MM.1S (cell line): ENCODE measurements around the gene ARHGEF19.

Source experiments
- DNase-seq: peaks from one replicate; pipeline ENCODE4 v3.0.0-alpha.2; 2015
- H2AFZ ChIP-seq: fragments of 300-600 bp; sonication (generic); 2 replicates; pipeline ENCODE4 v1.6.0; 2016; ENCODE audit warnings: antibody characterized with exemption, low read length
- H3F3A ChIP-seq: fragments of 300-600 bp; sonication (generic); 2 replicates; pipeline ENCODE4 v1.6.1; 2016; ENCODE audit warnings: mild to moderate bottlenecking, antibody characterized with exemption, low read length, moderate library complexity, mixed read lengths; ENCODE audit not compliant: insufficient read depth
- H3K27ac ChIP-seq: fragments of 300-600 bp; sonication (generic); 2 replicates; pipeline ENCODE4 v1.5.1; 2016; ENCODE audit warnings: mild to moderate bottlenecking, low read length
- H3K27me3 ChIP-seq: fragments of 300-600 bp; sonication (generic); replicated peaks from 2 replicates; pipeline ENCODE4 v1.6.0; 2016; ENCODE audit warnings: low read length; ENCODE audit not compliant: insufficient read depth
- H3K36me3 ChIP-seq: fragments of 300-600 bp; sonication (generic); replicated peaks from 2 replicates; pipeline ENCODE4 v1.6.1; 2016; ENCODE audit warnings: mild to moderate bottlenecking, low read length, mixed read lengths; ENCODE audit not compliant: insufficient read depth
- H3K4me1 ChIP-seq: fragments of 300-600 bp; sonication (generic); 2 replicates; pipeline ENCODE4 v1.6.1; 2016; ENCODE audit warnings: low read length, mixed read lengths
- H3K4me2 ChIP-seq: fragments of 300-600 bp; sonication (generic); 2 replicates; pipeline ENCODE4 v1.6.0; 2016; ENCODE audit warnings: low read depth, low read length
- H3K4me3 ChIP-seq: fragments of 300-600 bp; sonication (generic); 2 replicates; pipeline ENCODE4 v1.5.1; 2016; ENCODE audit warnings: low read length, mixed read lengths
- H3K79me2 ChIP-seq: fragments of 300-600 bp; sonication (generic); 2 replicates; pipeline ENCODE4 v1.6.1; 2016; ENCODE audit warnings: mixed run types, low read length, mixed read lengths
- H3K9ac ChIP-seq: fragments of 300-600 bp; sonication (generic); 2 replicates; pipeline ENCODE4 v1.6.1; 2016; ENCODE audit warnings: low read length, mixed read lengths
- H3K9me2 ChIP-seq: fragments of 300-600 bp; sonication (generic); replicated peaks from 2 replicates; pipeline ENCODE4 v1.6.1; 2016; ENCODE audit warnings: mild to moderate bottlenecking, low read length, mixed read lengths; ENCODE audit not compliant: insufficient read depth
- H3K9me3 ChIP-seq: fragments of 300-600 bp; sonication (generic); replicated peaks from 2 replicates; pipeline ENCODE4 v1.6.1; 2016; ENCODE audit warnings: mild to moderate bottlenecking, low read length, mixed read lengths; ENCODE audit not compliant: insufficient read depth
- H4K20me1 ChIP-seq: fragments of 300-600 bp; sonication (generic); 2 replicates; pipeline ENCODE4 v1.6.1; 2016; ENCODE audit warnings: mild to moderate bottlenecking, low read length, moderate library complexity, mixed read lengths; ENCODE audit not compliant: insufficient read depth
- EZH2 ChIP-seq: fragments of 300-600 bp; sonication (generic); optimal IDR thresholded peaks from 2 replicates; pipeline ENCODE3; 2017; ENCODE audit warnings: low read depth, mild to moderate bottlenecking, antibody characterized with exemption, low read length, mixed read lengths
- EZH2phosphoT487 ChIP-seq: fragments of 300-600 bp; sonication (generic); IDR thresholded peaks from 2 replicates; pipeline ENCODE4 v1.6.1; 2018; ENCODE audit warnings: antibody characterized with exemption, low read length
- TF ChIP-seq, protein P1 (sequence below): fragments of 300-600 bp; sonication (generic); IDR thresholded peaks from 2 replicates; pipeline ENCODE4 v1.5.1; 2016; ENCODE audit warnings: antibody characterized with exemption, low read length, mixed read lengths

Gene ARHGEF19

DNA sequence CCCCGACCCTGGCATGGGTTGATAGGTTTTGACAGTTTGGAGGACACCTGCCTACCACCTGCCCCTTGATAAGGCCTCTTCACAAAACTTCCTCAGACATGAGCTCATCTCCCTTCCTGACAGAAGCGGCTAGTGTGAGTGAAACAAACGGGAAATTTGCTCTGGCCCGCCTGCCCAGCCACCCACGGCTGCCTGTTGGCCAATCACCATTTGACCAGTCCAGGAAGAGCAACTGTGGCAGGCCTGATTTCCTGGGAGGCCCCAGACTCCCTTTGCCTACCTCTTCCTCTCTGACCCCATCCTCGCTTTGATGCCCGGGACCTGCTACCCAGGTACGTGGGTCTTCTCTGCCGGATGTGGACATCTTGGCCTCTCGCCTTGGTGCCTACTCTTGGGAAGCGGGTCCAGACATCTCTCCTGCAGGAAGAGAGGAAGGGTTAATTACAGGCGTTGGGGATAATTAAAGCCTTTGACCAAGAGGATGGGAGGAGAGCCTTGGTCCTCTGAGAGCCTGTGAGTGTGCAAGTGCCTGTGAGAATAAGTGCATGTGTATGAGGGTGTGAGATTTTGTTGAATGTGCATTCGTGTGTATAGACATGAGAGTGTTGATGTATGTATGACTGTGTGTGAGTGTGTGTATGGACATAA is 55.5 kb downstream of the ARHGEF19 start:
- H3K9me3 ChIP-seq: no peaks in the 10 kb centered on the region
- no peak overlapping the region for H2AFZ ChIP-seq
- H3K9me2 ChIP-seq: no peaks in the 10 kb centered on the region
- no peaks in the 10 kb centered on the region for H4K20me1 ChIP-seq
- H3K36me3 ChIP-seq: no peaks in the 10 kb centered on the region
- no peak for DNase-seq
- no peaks in the 10 kb centered on the region for H3K79me2 ChIP-seq
- no peak overlapping the region for H3K4me3 ChIP-seq
- H3F3A ChIP-seq: peaks cover 3% of the 10 kb centered on the region
- no peak overlapping the region for H3K4me2 ChIP-seq
- no peak overlapping the region for H3K27ac ChIP-seq
- H3K4me1 ChIP-seq: peaks cover 6% of the 10 kb centered on the region
- TF ChIP-seq, protein P1, sequence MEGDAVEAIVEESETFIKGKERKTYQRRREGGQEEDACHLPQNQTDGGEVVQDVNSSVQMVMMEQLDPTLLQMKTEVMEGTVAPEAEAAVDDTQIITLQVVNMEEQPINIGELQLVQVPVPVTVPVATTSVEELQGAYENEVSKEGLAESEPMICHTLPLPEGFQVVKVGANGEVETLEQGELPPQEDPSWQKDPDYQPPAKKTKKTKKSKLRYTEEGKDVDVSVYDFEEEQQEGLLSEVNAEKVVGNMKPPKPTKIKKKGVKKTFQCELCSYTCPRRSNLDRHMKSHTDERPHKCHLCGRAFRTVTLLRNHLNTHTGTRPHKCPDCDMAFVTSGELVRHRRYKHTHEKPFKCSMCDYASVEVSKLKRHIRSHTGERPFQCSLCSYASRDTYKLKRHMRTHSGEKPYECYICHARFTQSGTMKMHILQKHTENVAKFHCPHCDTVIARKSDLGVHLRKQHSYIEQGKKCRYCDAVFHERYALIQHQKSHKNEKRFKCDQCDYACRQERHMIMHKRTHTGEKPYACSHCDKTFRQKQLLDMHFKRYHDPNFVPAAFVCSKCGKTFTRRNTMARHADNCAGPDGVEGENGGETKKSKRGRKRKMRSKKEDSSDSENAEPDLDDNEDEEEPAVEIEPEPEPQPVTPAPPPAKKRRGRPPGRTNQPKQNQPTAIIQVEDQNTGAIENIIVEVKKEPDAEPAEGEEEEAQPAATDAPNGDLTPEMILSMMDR: no peak
- TF ChIP-seq EZH2: no peak
- TF ChIP-seq EZH2phosphoT487: no peak
- H3K9ac ChIP-seq: no peak overlapping the region
- H3K27me3 ChIP-seq: peaks cover 46% of the 10 kb centered on the region

DNA sequence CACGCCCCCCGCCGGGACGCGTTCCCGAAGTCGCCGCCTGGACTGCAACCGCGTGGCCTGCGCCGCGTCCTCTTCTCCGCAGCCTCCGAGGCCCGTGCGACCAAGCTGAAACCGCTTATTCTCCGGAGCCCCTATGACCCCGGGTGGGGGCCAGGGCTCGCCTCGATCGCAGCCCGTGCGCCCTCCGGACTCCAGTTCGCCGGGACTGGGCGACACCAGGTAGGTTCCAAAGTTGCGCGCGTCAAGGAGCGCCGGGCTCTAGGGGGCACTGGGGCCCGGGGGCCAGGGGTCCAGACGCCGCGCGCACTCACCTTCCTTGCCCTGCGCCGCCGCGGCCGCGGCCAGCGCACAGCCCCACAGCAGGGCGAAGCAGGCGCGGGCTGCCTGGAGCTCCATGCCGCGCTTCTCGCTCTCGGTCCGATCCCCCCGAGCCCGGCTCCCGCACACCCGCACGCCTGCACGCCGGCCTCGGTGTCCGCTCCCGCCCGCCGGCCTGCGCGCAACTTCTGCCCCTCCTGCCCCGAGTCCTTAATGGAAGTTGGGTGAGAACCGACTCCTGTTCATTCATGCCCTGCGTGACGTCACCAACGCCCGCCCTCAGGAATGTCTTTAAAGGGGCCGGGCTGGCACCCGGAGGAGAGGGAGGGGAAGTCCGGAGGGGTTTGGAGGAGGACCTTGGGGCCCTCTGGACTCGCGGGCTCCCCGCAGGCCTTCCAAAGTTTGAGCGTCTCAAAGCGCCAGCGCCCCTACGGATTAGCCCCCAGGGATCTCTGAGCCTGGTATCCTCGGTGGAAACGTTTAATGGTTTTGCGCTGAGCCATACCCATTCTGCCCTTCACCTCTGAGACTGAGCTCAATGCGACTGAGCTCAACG is 56.7 kb downstream of the ARHGEF19 start, which contains the start of gene EPHA2:
Gene EPHA2 (minus strand): TSS at position 533 of the 874 bp plus-strand sequence. CDS start 137 bp downstream, at position 396.
- Histone ChIP-seq H3K36me3 (no peaks in the 10 kb centered on the region), H3K27me3 (peaks cover 53% of the 10 kb centered on the region), H3K4me3 (no peak within 1 kb of the TSS), H3K4me2 (no peak within 1 kb of the TSS), H3K27ac (no peak within 1 kb of the TSS), H2AFZ (no peak within 1 kb of the TSS), H3K9me2 (no peaks in the 10 kb centered on the region), H4K20me1 (no peaks in the 10 kb centered on the region), H3F3A (no peaks in the 10 kb centered on the region), H3K9ac (no peak within 1 kb of the TSS), H3K9me3 (no peaks in the 10 kb centered on the region), H3K4me1 (no peaks in the 10 kb centered on the region), H3K79me2 (no peaks in the 10 kb centered on the region)
- no peak for DNase-seq
- TF ChIP-seq EZH2phosphoT487 (no peak), EZH2 (no peak)
- TF ChIP-seq, protein P1: no peak

DNA sequence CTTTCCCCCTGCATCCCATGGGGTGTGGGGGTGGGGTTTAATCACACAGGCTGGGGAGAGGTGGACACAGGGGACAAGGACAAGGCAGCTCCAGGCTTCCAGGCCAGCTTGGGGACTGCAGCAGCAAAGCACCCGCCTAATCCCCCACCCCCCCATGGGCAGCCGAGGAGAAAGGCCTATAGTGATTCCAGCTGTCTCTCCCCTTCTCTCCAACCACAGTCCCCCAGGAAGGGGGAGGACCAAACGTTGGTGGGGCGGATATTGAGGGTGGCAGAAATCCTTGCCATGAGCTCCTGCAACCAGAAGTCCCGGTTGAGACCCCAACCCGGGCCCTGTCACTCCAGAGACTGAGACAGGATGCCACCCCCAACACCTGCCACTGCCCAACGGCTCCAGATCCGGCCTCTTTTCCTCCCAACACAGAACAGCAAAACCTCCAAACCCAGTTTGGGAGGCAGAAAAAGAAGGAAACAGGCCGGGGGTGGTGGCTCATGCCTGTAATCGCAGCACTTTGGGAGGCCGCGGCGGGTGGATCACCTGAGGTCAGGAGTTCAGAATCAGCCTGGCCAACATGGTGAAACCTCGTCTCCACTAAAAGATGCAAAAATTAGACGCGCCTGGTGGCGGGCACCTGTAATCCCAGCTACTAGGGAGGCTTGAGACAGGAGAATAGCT is 58.3 kb downstream of the ARHGEF19 start:
- Histone ChIP-seq H3K9me2 (no peaks in the 10 kb centered on the region), H3K9ac (no peak overlapping the region), H3K4me2 (no peak overlapping the region), H3F3A (no peaks in the 10 kb centered on the region), H3K4me1 (no peaks in the 10 kb centered on the region), H3K79me2 (no peaks in the 10 kb centered on the region), H3K27me3 (peaks cover 68% of the 10 kb centered on the region), H4K20me1 (no peaks in the 10 kb centered on the region), H2AFZ (no peak overlapping the region), H3K36me3 (no peaks in the 10 kb centered on the region), H3K9me3 (no peaks in the 10 kb centered on the region), H3K27ac (no peak overlapping the region), H3K4me3 (no peak overlapping the region)
- TF ChIP-seq EZH2 (no peak), EZH2phosphoT487 (no peak)
- TF ChIP-seq, protein P1: no peak
- no peak for DNase-seq
